ENCODE results near the gene SPAG16. TPM values are rescaled to one million over a fixed set of nuclear protein-coding genes. Genes with fewer than 3 reads are reported as not detected.
"Not testable (repeated sequence)": the region's sequence is repeated elsewhere in the genome, so short reads cannot be mapped to it uniquely, and the experiment has no call there.

SPAG16 gene
- total RNA-seq, 3 donors from 2014 or later: 25.3 to 42.0 (median 41.7) TPM

DNA sequence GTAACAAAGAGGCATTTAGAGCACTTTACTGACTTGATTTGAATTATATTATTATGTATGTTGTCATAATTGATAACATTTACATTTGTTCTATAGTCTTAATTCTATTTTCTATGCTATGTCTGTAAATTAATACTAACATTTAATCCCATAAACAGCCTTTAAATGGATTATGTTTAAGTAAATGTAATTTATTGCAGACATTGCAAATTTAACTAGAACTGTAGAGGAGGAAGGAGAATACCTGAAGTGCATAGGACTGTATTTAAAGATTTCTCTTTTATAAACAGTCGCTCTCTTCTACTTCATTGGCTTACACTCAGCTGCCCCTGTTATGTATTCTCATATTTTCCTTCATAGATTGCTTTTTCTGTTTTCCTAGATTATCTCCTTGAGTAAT lies 92.4 kb downstream of the SPAG16 start:
- intact Hi-C loops (cut with DNase I; ENCODE audit: low total_unique reads): no loop called here
- H3K27ac ChIP-seq: no peak overlapping the region
- TF ChIP-seq POLR2AphosphoS5 (IDR thresholded peaks at IDR 0.05) (no peak), POLR2A (IDR thresholded peaks at IDR 0.05) (no peak)
- TF ChIP-seq, protein P1, sequence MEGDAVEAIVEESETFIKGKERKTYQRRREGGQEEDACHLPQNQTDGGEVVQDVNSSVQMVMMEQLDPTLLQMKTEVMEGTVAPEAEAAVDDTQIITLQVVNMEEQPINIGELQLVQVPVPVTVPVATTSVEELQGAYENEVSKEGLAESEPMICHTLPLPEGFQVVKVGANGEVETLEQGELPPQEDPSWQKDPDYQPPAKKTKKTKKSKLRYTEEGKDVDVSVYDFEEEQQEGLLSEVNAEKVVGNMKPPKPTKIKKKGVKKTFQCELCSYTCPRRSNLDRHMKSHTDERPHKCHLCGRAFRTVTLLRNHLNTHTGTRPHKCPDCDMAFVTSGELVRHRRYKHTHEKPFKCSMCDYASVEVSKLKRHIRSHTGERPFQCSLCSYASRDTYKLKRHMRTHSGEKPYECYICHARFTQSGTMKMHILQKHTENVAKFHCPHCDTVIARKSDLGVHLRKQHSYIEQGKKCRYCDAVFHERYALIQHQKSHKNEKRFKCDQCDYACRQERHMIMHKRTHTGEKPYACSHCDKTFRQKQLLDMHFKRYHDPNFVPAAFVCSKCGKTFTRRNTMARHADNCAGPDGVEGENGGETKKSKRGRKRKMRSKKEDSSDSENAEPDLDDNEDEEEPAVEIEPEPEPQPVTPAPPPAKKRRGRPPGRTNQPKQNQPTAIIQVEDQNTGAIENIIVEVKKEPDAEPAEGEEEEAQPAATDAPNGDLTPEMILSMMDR (IDR thresholded peaks at IDR 0.05): no peak
- H3K36me3 ChIP-seq: no peaks in the 10 kb centered on the region
- H3K4me1 ChIP-seq: no peaks in the 10 kb centered on the region
- H3K9me3 ChIP-seq: no peaks in the 10 kb centered on the region
- no peak for DNase-seq (ENCODE audit: low spot score in 2 of 2)
- no peak overlapping the region for H3K4me3 ChIP-seq
- no peaks in the 10 kb centered on the region for H3K27me3 ChIP-seq

DNA sequence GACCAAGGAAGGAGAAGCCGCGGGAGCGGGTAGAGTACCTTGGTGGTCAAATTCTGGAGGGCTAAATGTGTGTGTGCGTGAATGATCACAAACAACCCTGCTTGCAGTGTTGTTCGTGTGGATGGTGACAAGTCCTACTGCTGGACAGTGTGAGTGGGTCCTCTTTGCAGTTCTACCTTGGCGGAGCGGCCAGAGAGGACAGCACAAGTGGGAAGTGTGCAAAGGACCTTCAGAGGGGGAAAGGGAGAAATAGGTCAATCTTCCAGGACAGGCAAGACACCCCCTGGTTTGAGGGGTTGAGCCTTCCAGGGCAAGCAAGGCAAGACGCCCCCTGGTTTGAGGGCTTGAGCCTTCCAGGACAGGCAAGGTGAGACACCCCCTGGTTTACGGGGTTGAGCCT lies 122.8 kb downstream of the SPAG16 start:
- intact Hi-C loops (cut with DNase I; ENCODE audit: low total_unique reads): loop anchor here (10.0 kb wide), 1 partner anchor 722 kb away; no protein-coding TSS in a partner anchor

DNA sequence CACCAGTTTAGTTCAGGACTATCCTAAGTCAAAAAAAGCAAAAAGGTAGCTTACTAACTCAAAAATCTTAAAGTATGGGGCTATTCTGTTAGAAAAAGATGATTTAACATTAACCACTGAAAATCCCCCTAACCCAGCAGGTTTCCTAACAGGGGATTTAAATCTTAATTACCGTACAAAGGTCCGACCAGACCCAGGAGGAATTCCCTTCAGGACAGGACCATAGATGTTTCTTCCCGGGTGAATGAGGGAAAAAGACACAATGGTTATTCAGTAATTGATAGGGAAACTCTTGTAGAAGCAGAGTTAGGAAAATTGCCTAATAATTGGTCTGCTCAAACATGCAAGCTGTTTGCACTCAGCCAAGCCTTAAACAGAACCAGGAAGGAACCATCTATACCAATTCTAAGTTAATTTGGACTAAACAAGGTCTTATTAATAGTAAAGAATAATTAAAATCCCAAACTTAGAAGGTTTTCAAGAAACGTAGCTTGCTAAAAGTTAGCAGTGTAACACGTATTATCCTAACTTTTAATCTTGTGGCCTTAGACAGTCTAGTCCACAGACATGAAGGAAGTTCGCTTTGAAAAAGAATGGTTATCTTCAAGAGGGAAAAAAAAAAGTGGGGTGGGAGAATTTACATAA lies 124.3 kb downstream of the SPAG16 start:
- DNase-seq (ENCODE audit: low spot score in 2 of 2); H3K9me3 ChIP-seq; H3K4me1 ChIP-seq; H3K36me3 ChIP-seq; H3K27me3 ChIP-seq; H3K4me3 ChIP-seq; H3K27ac ChIP-seq: not testable (repeated sequence)
- intact Hi-C loops (cut with DNase I; ENCODE audit: low total_unique reads): loop anchor here (10.0 kb wide), 1 partner anchor 724 kb away; no protein-coding TSS in a partner anchor

More for the DNA sequence above, 122.8 kb downstream of the SPAG16 start:
- H3K36me3 ChIP-seq; H3K4me1 ChIP-seq; H3K27ac ChIP-seq; DNase-seq (ENCODE audit: low spot score in 2 of 2); H3K4me3 ChIP-seq; H3K9me3 ChIP-seq; H3K27me3 ChIP-seq: not testable (repeated sequence)

DNA sequence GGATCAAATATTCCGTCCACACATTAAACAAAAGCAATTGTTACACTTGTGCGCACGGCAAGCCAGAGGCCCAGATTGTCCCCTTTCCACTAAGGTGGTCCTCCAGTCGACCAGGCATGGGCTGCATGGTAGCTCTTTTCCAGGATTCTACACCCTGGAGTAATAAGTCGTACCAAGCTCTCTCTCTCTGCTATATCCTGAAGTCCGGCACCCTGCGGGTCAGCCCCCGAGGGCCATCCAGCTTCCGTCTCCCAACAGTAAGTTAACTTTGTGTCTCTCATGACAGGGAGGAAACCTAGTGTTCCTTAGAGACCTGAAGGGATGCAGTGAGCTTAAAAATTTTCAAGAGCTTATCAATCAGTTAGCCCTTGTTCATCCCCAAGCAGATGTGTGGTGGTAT lies 126.4 kb downstream of the SPAG16 start:
- H3K4me1 ChIP-seq; H3K9me3 ChIP-seq; H3K27ac ChIP-seq; H3K36me3 ChIP-seq; intact Hi-C loops (cut with DNase I; ENCODE audit: low total_unique reads); DNase-seq (ENCODE audit: low spot score in 2 of 2); H3K27me3 ChIP-seq; H3K4me3 ChIP-seq: not testable (repeated sequence)

DNA sequence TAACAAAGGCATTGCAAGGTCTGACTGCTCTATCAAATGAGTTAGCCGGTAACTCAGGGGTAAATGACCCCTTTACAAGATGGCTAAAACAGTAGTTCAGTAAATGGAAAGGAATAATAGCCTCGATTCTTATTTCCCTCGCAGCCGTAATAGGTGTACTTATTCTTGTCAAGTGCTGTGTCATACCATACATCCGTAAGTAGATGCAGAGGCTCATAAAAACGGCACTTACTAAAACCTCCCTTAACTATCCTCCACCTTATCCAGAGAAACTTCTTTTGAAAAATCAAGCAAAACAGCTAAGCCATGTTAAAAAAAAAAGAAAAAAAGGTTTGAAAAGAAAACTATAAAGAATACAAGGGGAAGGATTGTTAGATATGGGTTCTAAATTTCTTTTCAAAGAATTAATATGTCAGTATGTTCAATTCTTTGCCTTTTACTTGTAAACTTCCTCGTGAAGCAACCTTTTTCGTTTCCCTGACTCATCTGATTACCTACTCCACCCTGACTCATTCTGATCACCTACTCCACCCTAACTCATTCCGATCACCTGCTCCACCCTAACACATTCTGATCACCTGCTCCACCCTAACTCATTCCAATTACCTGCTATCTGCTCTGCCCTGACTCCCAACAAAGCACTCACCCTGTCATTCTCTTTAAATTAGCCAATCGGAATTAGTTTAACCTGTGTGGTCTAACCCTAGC lies 127.5 kb downstream of the SPAG16 start:
- Histone ChIP-seq H3K27ac (no peak overlapping the region), H3K27me3 (no peaks in the 10 kb centered on the region), H3K4me1 (no peaks in the 10 kb centered on the region), H3K36me3 (no peaks in the 10 kb centered on the region), H3K9me3 (no peaks in the 10 kb centered on the region), H3K4me3 (no peak overlapping the region)
- DNase-seq (ENCODE audit: low spot score in 2 of 2): no peak
- no peak for TF ChIP-seq POLR2A (IDR thresholded peaks at IDR 0.05)
- no peak for TF ChIP-seq POLR2AphosphoS5 (IDR thresholded peaks at IDR 0.05)
- TF ChIP-seq, protein P1 (IDR thresholded peaks at IDR 0.05): no peak
- intact Hi-C loops (cut with DNase I; ENCODE audit: low total_unique reads): no loop called here

DNA sequence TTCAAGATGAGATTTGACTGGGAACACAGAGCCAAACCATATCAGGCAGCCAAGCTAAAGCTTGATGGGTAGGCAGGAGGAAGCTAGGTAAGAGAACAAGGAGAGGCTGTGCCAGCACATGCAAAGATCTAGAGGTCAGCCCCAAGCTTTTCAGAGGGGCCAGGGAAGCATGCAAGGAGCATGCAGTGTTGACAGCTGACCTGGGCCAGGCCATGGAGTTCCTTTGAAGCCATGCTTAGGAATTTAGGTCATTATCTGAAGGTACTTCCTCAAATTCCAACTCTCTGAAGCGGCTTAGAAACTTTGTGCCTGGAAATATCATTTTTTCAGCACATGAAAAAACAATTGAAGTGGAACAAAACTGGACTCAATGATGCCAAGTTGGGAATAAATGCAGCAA lies 130.8 kb downstream of the SPAG16 start:
- intact Hi-C loops (cut with DNase I; ENCODE audit: low total_unique reads): no loop called here

More for the DNA sequence above, 130.8 kb downstream of the SPAG16 start:
- Histone ChIP-seq H3K4me3 (no peak overlapping the region), H3K27me3 (no peaks in the 10 kb centered on the region), H3K27ac (no peak overlapping the region), H3K9me3 (no peaks in the 10 kb centered on the region), H3K4me1 (no peaks in the 10 kb centered on the region), H3K36me3 (no peaks in the 10 kb centered on the region)
- TF ChIP-seq, protein P1 (IDR thresholded peaks at IDR 0.05): no peak
- TF ChIP-seq POLR2AphosphoS5 (IDR thresholded peaks at IDR 0.05) (no peak), POLR2A (IDR thresholded peaks at IDR 0.05) (no peak)
- DNase-seq (ENCODE audit: low spot score in 2 of 2): no peak

Measured in breast epithelium (tissue), 4 donors.